Prostate gland (tissue), 2 donors: Measurements from ENCODE around the gene PPFIA2. TPM values are rescaled to one million over a fixed set of nuclear protein-coding genes. Genes with fewer than 3 reads are reported as not detected.
"Not testable (repeated sequence)": the region's sequence is repeated elsewhere in the genome, so short reads cannot be mapped to it uniquely, and the experiment has no call there.

Source experiments
- DNase-seq: peaks from one replicate; pipeline ENCODE4 v3.0.0-alpha.2; 2019; ENCODE audit warnings: low spot score
- H3K27ac ChIP-seq, 2 donors: fragments of 200-600 bp; sonication (generic); 2 replicates each; pipeline ENCODE4 v1.5.1; 2017 to 2019
- H3K27me3 ChIP-seq: fragments of 200-600 bp; sonication (generic); replicated peaks from 2 replicates; pipeline ENCODE4 v1.5.1; 2019; ENCODE audit not compliant: insufficient read depth
- H3K36me3 ChIP-seq, 2 donors: fragments of 200-600 bp; sonication (generic); 1 replicate in 1 of 2; 2 replicates in 1 of 2; pipeline versions ENCODE4 v1.5.1 to v1.8.1; 2017 to 2019
- H3K4me1 ChIP-seq: fragments of 200-600 bp; sonication (generic); replicated peaks from 2 replicates; pipeline ENCODE4 v1.5.1; 2019
- H3K4me3 ChIP-seq, 2 donors: fragments of 200-600 bp; sonication (generic); 2 replicates each; pipeline ENCODE4 v1.5.1; 2017 to 2019
- H3K9me3 ChIP-seq: fragments of 200-600 bp; sonication (generic); 2 replicates; pipeline ENCODE4 v1.5.1; 2017
- POLR2A ChIP-seq: fragments of 450-650 bp; IDR thresholded peaks from one replicate; pipeline ENCODE4 v1.6.1; 2016; ENCODE audit warnings: antibody characterized with exemption, mild to moderate bottlenecking
- POLR2AphosphoS5 ChIP-seq: sonication (generic); formaldehyde crosslinking; IDR thresholded peaks from one replicate; pipeline ENCODE4 v1.6.1; 2017; ENCODE audit warnings: antibody characterized with exemption
- WGBS: methylation state at CpG from one replicate; pipeline ENCODE4 v1.1.5; 2018; 5-methylcytosine and 5-hydroxymethylcytosine counted together
- intact Hi-C: fragments of 100-400 bp; cut with DNase I; formaldehyde crosslinking; loops from one replicate; pipeline ENCODE4 v1.14.2; 2022
- total RNA-seq, 2 donors: library from RNA; depleted of rRNA; stranded (reverse); fragments of >200 nt; gene quantifications; one replicate each; pipeline ENCODE4 v1.1.0, GENCODE V29; 2016
- TF ChIP-seq, protein P1 (sequence below), 4 experiments: fragments of 200-600 bp in 2 of 4; fragments of 450-650 bp in 2 of 4; sonication (generic) in 2 of 4; IDR thresholded peaks; 1 replicate in 3 of 4; 2 replicates in 1 of 4; pipeline ENCODE4 v1.5.1; 2016 to 2019; ENCODE audit warnings: antibody characterized with exemption in 4 of 4, mild to moderate bottlenecking in 2 of 4, moderate library complexity in 2 of 4

The PPFIA2 gene
- total RNA-seq, 2 donors from 2014 or later: 7.3 to 22.9 TPM

DNA sequence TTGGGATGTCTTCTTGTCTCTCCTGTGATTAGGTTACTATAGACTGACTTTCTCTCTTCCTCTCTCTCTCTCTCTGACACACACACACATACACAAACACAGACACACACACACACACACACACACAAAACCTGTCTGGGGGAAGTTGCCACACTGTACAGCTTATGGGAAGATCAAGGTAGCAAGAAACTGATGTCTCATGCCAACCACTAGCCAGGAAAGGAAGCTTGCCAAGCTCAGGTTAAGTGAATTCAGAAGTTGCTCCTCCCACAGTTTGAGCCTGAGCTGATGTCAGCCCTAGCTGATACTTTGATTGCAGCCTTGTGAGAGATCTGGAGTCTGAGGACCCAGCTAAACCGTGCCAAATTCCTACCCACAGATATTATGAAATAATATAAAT, 67.1 kb downstream of the PPFIA2 start:
- no peak for DNase-seq
- TF ChIP-seq POLR2AphosphoS5 (no peak), POLR2A (no peak)
- TF ChIP-seq, protein P1, sequence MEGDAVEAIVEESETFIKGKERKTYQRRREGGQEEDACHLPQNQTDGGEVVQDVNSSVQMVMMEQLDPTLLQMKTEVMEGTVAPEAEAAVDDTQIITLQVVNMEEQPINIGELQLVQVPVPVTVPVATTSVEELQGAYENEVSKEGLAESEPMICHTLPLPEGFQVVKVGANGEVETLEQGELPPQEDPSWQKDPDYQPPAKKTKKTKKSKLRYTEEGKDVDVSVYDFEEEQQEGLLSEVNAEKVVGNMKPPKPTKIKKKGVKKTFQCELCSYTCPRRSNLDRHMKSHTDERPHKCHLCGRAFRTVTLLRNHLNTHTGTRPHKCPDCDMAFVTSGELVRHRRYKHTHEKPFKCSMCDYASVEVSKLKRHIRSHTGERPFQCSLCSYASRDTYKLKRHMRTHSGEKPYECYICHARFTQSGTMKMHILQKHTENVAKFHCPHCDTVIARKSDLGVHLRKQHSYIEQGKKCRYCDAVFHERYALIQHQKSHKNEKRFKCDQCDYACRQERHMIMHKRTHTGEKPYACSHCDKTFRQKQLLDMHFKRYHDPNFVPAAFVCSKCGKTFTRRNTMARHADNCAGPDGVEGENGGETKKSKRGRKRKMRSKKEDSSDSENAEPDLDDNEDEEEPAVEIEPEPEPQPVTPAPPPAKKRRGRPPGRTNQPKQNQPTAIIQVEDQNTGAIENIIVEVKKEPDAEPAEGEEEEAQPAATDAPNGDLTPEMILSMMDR (IDR thresholded peaks at IDR 0.05): no peak
- WGBS: 52% methylated on average over 1 of the region's 1 CpG
- H3K4me3 ChIP-seq: no peak overlapping the region
- no peaks in the 10 kb centered on the region for H3K36me3 ChIP-seq
- no peaks in the 10 kb centered on the region for H3K4me1 ChIP-seq
- no peak overlapping the region for H3K27ac ChIP-seq
- no peaks in the 10 kb centered on the region for H3K9me3 ChIP-seq
- no peaks in the 10 kb centered on the region for H3K27me3 ChIP-seq
- intact Hi-C loops: no loop called here

DNA sequence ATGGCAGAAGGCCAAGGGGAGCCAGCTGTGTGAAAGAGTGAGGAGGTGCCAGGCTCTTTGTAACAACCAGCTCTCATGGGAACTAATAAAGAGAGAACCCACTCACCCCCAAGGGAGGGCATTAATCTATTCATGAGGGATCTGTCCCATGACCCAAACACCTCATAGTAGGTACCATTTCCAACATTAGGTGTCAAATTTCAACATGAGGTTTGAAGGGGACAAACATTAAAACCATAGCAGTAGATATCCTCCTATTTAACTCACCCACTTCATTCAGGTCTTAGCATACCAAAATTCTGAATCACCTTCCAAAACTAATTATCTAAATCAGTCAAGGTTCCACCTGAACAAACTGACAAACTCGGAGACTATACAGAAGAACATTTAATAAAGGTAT, 75.3 kb downstream of the PPFIA2 start:
- no peak for DNase-seq
- no peaks in the 10 kb centered on the region for H3K4me1 ChIP-seq
- no peaks in the 10 kb centered on the region for H3K27me3 ChIP-seq
- TF ChIP-seq, protein P1 (IDR thresholded peaks at IDR 0.05): no peak
- TF ChIP-seq POLR2AphosphoS5 (no peak), POLR2A (no peak)
- no peaks in the 10 kb centered on the region for H3K36me3 ChIP-seq
- WGBS: 56% methylated on average over 1 of the region's 1 CpG
- intact Hi-C loops: no loop called here
- no peak overlapping the region for H3K27ac ChIP-seq
- H3K9me3 ChIP-seq: no peaks in the 10 kb centered on the region
- no peak overlapping the region for H3K4me3 ChIP-seq

- intact Hi-C loops: no loop called here
- 85% methylated on average over 2 of the region's 2 CpGs for WGBS
- TF ChIP-seq POLR2AphosphoS5 (no peak), POLR2A (no peak)
- TF ChIP-seq, protein P1 (IDR thresholded peaks at IDR 0.05): no peak
- no peak overlapping the region for H3K27ac ChIP-seq
- no peaks in the 10 kb centered on the region for H3K36me3 ChIP-seq
- H3K27me3 ChIP-seq: no peaks in the 10 kb centered on the region
- no peaks in the 10 kb centered on the region for H3K9me3 ChIP-seq
- no peak for DNase-seq
- no peak overlapping the region for H3K4me3 ChIP-seq
- H3K4me1 ChIP-seq: no peaks in the 10 kb centered on the region
Measured at GRCh38 chr12:81679614-81680013, 79.5 kb downstream of the PPFIA2 start.

- no peaks in the 10 kb centered on the region for H3K4me1 ChIP-seq
- intact Hi-C loops: no loop called here
- no peak overlapping the region for H3K27ac ChIP-seq
- no peaks in the 10 kb centered on the region for H3K36me3 ChIP-seq
- H3K27me3 ChIP-seq: no peaks in the 10 kb centered on the region
- no peak overlapping the region for H3K4me3 ChIP-seq
- TF ChIP-seq, protein P1 (IDR thresholded peaks at IDR 0.05): no peak
- TF ChIP-seq POLR2A (no peak), POLR2AphosphoS5 (no peak)
- DNase-seq: no peak
- no peaks in the 10 kb centered on the region for H3K9me3 ChIP-seq
Measured at GRCh38 chr12:81670759-81671158, 88.4 kb downstream of the PPFIA2 start.

GRCh38 chr12:81668475-81668874, 90.7 kb downstream of the PPFIA2 start:
- H3K9me3 ChIP-seq: no peaks in the 10 kb centered on the region
- 23% methylated on average over 1 of the region's 1 CpG for WGBS
- intact Hi-C loops: no loop called here
- no peak overlapping the region for H3K4me3 ChIP-seq
- no peaks in the 10 kb centered on the region for H3K36me3 ChIP-seq
- no peaks in the 10 kb centered on the region for H3K4me1 ChIP-seq
- DNase-seq: no peak
- H3K27me3 ChIP-seq: no peaks in the 10 kb centered on the region
- TF ChIP-seq, protein P1 (IDR thresholded peaks at IDR 0.05): no peak
- no peak for TF ChIP-seq POLR2A
- TF ChIP-seq POLR2AphosphoS5: no peak
- no peak overlapping the region for H3K27ac ChIP-seq

DNA sequence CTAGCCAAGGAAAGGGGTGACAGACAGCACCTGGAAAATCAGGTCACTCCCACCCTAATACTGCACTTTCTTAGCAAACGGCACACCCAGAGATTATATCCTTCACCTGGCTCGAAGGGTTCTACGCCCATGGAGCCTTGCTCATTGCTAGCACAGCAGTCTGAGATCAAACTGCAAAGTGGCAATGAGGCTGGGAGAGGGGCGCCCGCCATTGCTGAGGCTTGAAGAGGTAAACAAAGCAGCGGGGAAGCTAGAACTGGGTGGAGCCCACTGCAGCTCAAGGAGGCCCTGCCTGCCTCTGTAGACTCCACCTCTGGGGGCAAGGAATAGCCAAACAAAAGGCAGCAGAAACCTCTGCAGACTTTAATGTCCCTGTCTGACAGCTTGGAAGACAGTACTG, 99.8 kb downstream of the PPFIA2 start:
- H3K4me3 ChIP-seq, H3K36me3 ChIP-seq, DNase-seq, H3K9me3 ChIP-seq, intact Hi-C loops, H3K4me1 ChIP-seq, H3K27ac ChIP-seq, H3K27me3 ChIP-seq: not testable (repeated sequence)
- WGBS: 83% methylated on average over 6 of the region's 6 CpGs
